WTC11 (cell line): Measurements from ENCODE around the gene LIN28A. TPM values are rescaled to one million over a fixed set of nuclear protein-coding genes. Genes with fewer than 3 reads are reported as not detected.
A peak's percentile ranks its signal among the peaks of the same experiment; 100 is the strongest.

Source experiments
- ATAC-seq: fragments of 200-7000 bp; cut with Tn5 transposase; 2 replicates; pipeline ENCODE4 v1.10.0; 2021; ENCODE audit warnings: mild to moderate bottlenecking, moderate library complexity
- Bru-seq: library from RNA; stranded (reverse); fragments of 400-500 nt; gene quantifications from one replicate; lab custom pipeline; 2021; lab: Mats Ljungman, UMichigan
- CTCF ChIA-PET: fragments of 300-600 bp; sonication (Branson Sonifier 250); formaldehyde crosslinking; loops from one replicate; lab custom pipeline; 2021; ENCODE audit warnings: antibody characterized with exemption; lab: Charles Lee
- POLR2A ChIA-PET: fragments of 350-600 bp; sonication (Branson Sonifier 250); formaldehyde crosslinking; loops from one replicate; lab custom pipeline; 2021; ENCODE audit warnings: antibody characterized with exemption; lab: Charles Lee
- DNase-seq: peaks from one replicate; pipeline ENCODE4 v3.0.0; 2021; ENCODE audit warnings: low spot score
- H3K27ac Mint-ChIP-seq: 2 replicates; pipeline ENCODE4 v1.8.0; 2021; ENCODE audit warnings: mixed read lengths
- H3K27me3 Mint-ChIP-seq: 2 replicates; pipeline ENCODE4 v1.8.0; 2021; ENCODE audit warnings: low read depth, mild to moderate bottlenecking, moderate library complexity, mixed read lengths
- H3K36me3 Mint-ChIP-seq: 2 replicates; pipeline ENCODE4 v1.8.0; 2021; ENCODE audit warnings: mixed read lengths
- H3K4me1 Mint-ChIP-seq: 2 replicates; pipeline ENCODE4 v1.8.0; 2022; ENCODE audit warnings: mixed read lengths
- H3K4me3 Mint-ChIP-seq: 2 replicates; pipeline ENCODE4 v1.8.0; 2021; ENCODE audit warnings: mild to moderate bottlenecking, moderate library complexity, mixed read lengths
- H3K9me3 Mint-ChIP-seq: 2 replicates; pipeline ENCODE4 v1.8.0; 2021; ENCODE audit warnings: mixed read lengths
- ARID4B ChIP-seq: sonication (generic); formaldehyde crosslinking; IDR thresholded peaks from 2 replicates; pipeline ENCODE4 v1.8.0; 2023; ENCODE audit warnings: missing genetic modification reagents, mild to moderate bottlenecking, borderline replicate concordance
- ATF1 ChIP-seq: sonication (generic); formaldehyde crosslinking; IDR thresholded peaks from 2 replicates; pipeline ENCODE4 v1.8.1; 2023; ENCODE audit warnings: mild to moderate bottlenecking, moderate library complexity, missing genetic modification reagents
- ATF2 ChIP-seq: sonication (generic); formaldehyde crosslinking; IDR thresholded peaks from 2 replicates; pipeline ENCODE4 v1.8.1; 2022; ENCODE audit warnings: low read depth, missing genetic modification reagents, borderline replicate concordance
- E2F1 ChIP-seq: sonication (generic); formaldehyde crosslinking; IDR thresholded peaks from 2 replicates; pipeline ENCODE4 v1.8.0; 2022; ENCODE audit warnings: mild to moderate bottlenecking, missing genetic modification reagents
- E2F5 ChIP-seq: sonication (generic); formaldehyde crosslinking; IDR thresholded peaks from 2 replicates; pipeline ENCODE4 v1.8.1; 2022; ENCODE audit warnings: mild to moderate bottlenecking, moderate library complexity, missing genetic modification reagents
- ELF4 ChIP-seq: sonication (generic); formaldehyde crosslinking; IDR thresholded peaks from 2 replicates; pipeline ENCODE4 v1.8.1; 2022; ENCODE audit warnings: low read depth, mild to moderate bottlenecking, moderate library complexity, missing genetic modification reagents
- ERG ChIP-seq: fragments of 250-450 bp; sonication (Bioruptor Pico); IDR thresholded peaks from 2 replicates; pipeline ENCODE4 v1.8.0; 2021; ENCODE audit warnings: mild to moderate bottlenecking
- ESRRA ChIP-seq: sonication (generic); formaldehyde crosslinking; IDR thresholded peaks from 2 replicates; pipeline ENCODE4 v1.8.1; 2022; ENCODE audit warnings: mild to moderate bottlenecking, missing genetic modification reagents, borderline replicate concordance
- FOXJ3 ChIP-seq: sonication (generic); formaldehyde crosslinking; IDR thresholded peaks from 2 replicates; pipeline ENCODE4 v1.9.0; 2021; ENCODE audit warnings: missing genetic modification reagents, mild to moderate bottlenecking, borderline replicate concordance
- FOXP4 ChIP-seq: sonication (generic); formaldehyde crosslinking; IDR thresholded peaks from 2 replicates; pipeline ENCODE4 v1.8.0; 2022; ENCODE audit warnings: mild to moderate bottlenecking, missing genetic modification reagents
- JAZF1 ChIP-seq: fragments of 250-450 bp; sonication (Bioruptor Pico); IDR thresholded peaks from 2 replicates; pipeline ENCODE4 v1.9.0; 2021; ENCODE audit warnings: moderate library complexity, mild to moderate bottlenecking, inconsistent platforms
- MYBL2 ChIP-seq: sonication (generic); formaldehyde crosslinking; IDR thresholded peaks from 2 replicates; pipeline ENCODE4 v1.8.1; 2023; ENCODE audit warnings: mild to moderate bottlenecking, moderate library complexity, missing genetic modification reagents
- RELA ChIP-seq: sonication (generic); formaldehyde crosslinking; IDR thresholded peaks from 2 replicates; pipeline ENCODE4 v1.8.1; 2022; ENCODE audit warnings: missing genetic modification reagents, mild to moderate bottlenecking, borderline replicate concordance
- SMAD4 ChIP-seq: sonication (generic); formaldehyde crosslinking; IDR thresholded peaks from 2 replicates; pipeline ENCODE4 v1.8.0; 2022; ENCODE audit warnings: mild to moderate bottlenecking, missing genetic modification reagents
- USF1 ChIP-seq: sonication (generic); formaldehyde crosslinking; IDR thresholded peaks from 2 replicates; pipeline ENCODE4 v1.8.0; 2022; ENCODE audit warnings: mild to moderate bottlenecking, missing genetic modification reagents
- ZBTB43 ChIP-seq: sonication (generic); formaldehyde crosslinking; IDR thresholded peaks from 2 replicates; pipeline ENCODE4 v1.8.1; 2023; ENCODE audit warnings: mild to moderate bottlenecking, missing genetic modification reagents
- ZNF219 ChIP-seq: sonication (generic); formaldehyde crosslinking; IDR thresholded peaks from 2 replicates; pipeline ENCODE4 v1.8.0; 2023; ENCODE audit warnings: missing genetic modification reagents, mild to moderate bottlenecking, borderline replicate concordance
- ZNF232 ChIP-seq: sonication (generic); formaldehyde crosslinking; IDR thresholded peaks from 2 replicates; pipeline ENCODE4 v1.8.0; 2022; ENCODE audit warnings: mild to moderate bottlenecking, missing genetic modification reagents
- ZNF396 ChIP-seq: fragments of 250-450 bp; sonication (Bioruptor Pico); IDR thresholded peaks from 2 replicates; pipeline ENCODE4 v1.8.0; 2021; ENCODE audit warnings: mild to moderate bottlenecking, moderate library complexity, borderline replicate concordance
- long read RNA-seq, 3 experiments: library from RNA in 1 of 3; library from capped mRNA in 1 of 3; library from polyadenylated mRNA in 1 of 3; unstranded in 2 of 3; stranded (forward) in 1 of 3; transcript quantifications; one replicate each; pipeline ENCODE4 v2.0.0, GENCODE V29; 2021
- total RNA-seq: library from RNA; stranded (reverse); gene quantifications from 3 replicates; pipeline ENCODE4 v1.2.3, GENCODE V29; 2021

Gene LIN28A
- 1,150 to 1,251 TPM (median 1,185 TPM) in 3 replicates for total RNA-seq
- Bru-seq, nascent RNA: percentile 98 among the genes with signal in this experiment
- long read RNA-seq, experiment 1, full-length matches to known transcripts: 293 of 1,374 reads
- long read RNA-seq, experiment 1, partial matches to known transcripts: 447 of 1,374 reads
- long read RNA-seq, experiment 1, other reads (novel, unspliced or antisense): 634 of 1,374 reads
- long read RNA-seq, experiment 2, full-length matches to known transcripts: 255 of 1,254 reads
- long read RNA-seq, experiment 2, partial matches to known transcripts: 995 of 1,254 reads
- long read RNA-seq, experiment 2, other reads (novel, unspliced or antisense): 4 of 1,254 reads
- long read RNA-seq, experiment 3, full-length matches to known transcripts: 16 of 56 reads
- long read RNA-seq, experiment 3, partial matches to known transcripts: 22 of 56 reads
- long read RNA-seq, experiment 3, other reads (novel, unspliced or antisense): 18 of 56 reads

- Mint-ChIP-seq H3K27ac (peak within 1 kb of the TSS; percentile 99), H3K4me3 (peak within 1 kb of the TSS; percentile 98), H3K4me1 (peaks cover 54% of the 10 kb centered on the region), H3K36me3 (peaks cover 45% of the 10 kb centered on the region), H3K27me3 (no peaks in the 10 kb centered on the region; the same call in 1 of the 2 replicates), H3K9me3 (no peaks in the 10 kb centered on the region)
- DNase-seq (peak; percentile 22), ATAC-seq (no peak)
- CTCF ChIA-PET: interaction anchor here (0.5 to 2.0 kb wide), 15 partner anchors 8 to 177 kb away, joined by 3 to 15 read pairs (median 7); partner anchors contain the start of genes CD52, CEP85, DHDDS and SH3BGRL3
- POLR2A ChIA-PET: interaction anchor here (0.5 to 3.2 kb wide), 12 partner anchors 9 to 376 kb away, joined by 3 to 35 read pairs (median 4); partner anchors contain the start of genes DHDDS and HMGN2
- TF ChIP-seq USF1: no peak
- TF ChIP-seq ATF1 (CRISPR knock-in tag): no peak
- no peak for TF ChIP-seq E2F1 (CRISPR knock-in tag)
- 0 out of 2 replicates have a peak, but pooled peaks have one; percentile 6 for TF ChIP-seq E2F5 (CRISPR knock-in tag)
- TF ChIP-seq FOXP4 (CRISPR knock-in tag): no peak; the same call in none of the 2 replicates
- 0 out of 2 replicates have a peak, but pooled peaks have one; percentile 32 for TF ChIP-seq RELA (CRISPR knock-in tag)
- TF ChIP-seq ZNF232 (CRISPR knock-in tag): no peak; the same call in 1 of the 2 replicates
- TF ChIP-seq MYBL2: no peak
- TF ChIP-seq ELF4: no peak
- TF ChIP-seq JAZF1 (CRISPR knock-in tag): no peak
- TF ChIP-seq SMAD4 (CRISPR knock-in tag): 0 out of 2 replicates have a peak, but pooled peaks have one; percentile 25
- no peak for TF ChIP-seq FOXJ3
- no peak for TF ChIP-seq ZNF396 (CRISPR knock-in tag)
- no peak; the same call in 1 of the 2 replicates for TF ChIP-seq ARID4B (CRISPR knock-in tag)
- no peak for TF ChIP-seq ERG
- 0 out of 2 replicates have a peak, but pooled peaks have one; percentile 14 for TF ChIP-seq ESRRA (CRISPR knock-in tag)
- TF ChIP-seq ATF2 (CRISPR knock-in tag): no peak
- TF ChIP-seq ZBTB43: peak; percentile 44; the same call in 1 of the 2 replicates
- TF ChIP-seq ZNF219 (CRISPR knock-in tag): peak; percentile 74; the same call in 1 of the 2 replicates
Measured at GRCh38 chr1:26410706-26411623, at the start of gene LIN28A. TSS of gene LIN28A (plus strand) at chr1:26410817. CDS start at chr1:26410892, 75 bp downstream.
